Measurements from ENCODE around the gene BCAS1.

DNA sequence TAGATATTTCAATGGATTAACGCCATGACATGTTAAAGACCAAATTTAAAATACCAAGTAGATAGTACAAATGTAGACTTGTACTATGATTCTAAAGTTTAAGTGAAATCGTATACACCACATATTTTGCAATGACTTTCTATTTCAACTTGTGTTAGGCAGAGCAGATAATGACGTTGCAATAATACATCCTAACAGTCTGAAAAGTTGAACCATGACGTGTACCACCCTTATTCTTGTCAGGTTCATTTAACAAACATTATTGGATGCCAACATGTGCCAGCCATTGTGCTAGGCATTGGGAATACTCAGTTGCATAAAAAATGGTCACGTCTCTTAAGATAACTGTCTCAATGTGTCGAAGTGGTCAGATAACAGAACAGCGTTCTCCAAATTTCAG is 50.0 kb downstream of the BCAS1 start:
- TF ChIP-seq, protein P1, sequence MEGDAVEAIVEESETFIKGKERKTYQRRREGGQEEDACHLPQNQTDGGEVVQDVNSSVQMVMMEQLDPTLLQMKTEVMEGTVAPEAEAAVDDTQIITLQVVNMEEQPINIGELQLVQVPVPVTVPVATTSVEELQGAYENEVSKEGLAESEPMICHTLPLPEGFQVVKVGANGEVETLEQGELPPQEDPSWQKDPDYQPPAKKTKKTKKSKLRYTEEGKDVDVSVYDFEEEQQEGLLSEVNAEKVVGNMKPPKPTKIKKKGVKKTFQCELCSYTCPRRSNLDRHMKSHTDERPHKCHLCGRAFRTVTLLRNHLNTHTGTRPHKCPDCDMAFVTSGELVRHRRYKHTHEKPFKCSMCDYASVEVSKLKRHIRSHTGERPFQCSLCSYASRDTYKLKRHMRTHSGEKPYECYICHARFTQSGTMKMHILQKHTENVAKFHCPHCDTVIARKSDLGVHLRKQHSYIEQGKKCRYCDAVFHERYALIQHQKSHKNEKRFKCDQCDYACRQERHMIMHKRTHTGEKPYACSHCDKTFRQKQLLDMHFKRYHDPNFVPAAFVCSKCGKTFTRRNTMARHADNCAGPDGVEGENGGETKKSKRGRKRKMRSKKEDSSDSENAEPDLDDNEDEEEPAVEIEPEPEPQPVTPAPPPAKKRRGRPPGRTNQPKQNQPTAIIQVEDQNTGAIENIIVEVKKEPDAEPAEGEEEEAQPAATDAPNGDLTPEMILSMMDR (IDR thresholded peaks at IDR 0.05; ENCODE audit: insufficient read depth, low read length): no peak
- no peak for TF ChIP-seq POLR2AphosphoS5 (IDR thresholded peaks at IDR 0.05; ENCODE audit: low read depth)
- no peak for TF ChIP-seq GABPA (IDR thresholded peaks at IDR 0.05; ENCODE audit: low read depth)
- TF ChIP-seq, protein P2, sequence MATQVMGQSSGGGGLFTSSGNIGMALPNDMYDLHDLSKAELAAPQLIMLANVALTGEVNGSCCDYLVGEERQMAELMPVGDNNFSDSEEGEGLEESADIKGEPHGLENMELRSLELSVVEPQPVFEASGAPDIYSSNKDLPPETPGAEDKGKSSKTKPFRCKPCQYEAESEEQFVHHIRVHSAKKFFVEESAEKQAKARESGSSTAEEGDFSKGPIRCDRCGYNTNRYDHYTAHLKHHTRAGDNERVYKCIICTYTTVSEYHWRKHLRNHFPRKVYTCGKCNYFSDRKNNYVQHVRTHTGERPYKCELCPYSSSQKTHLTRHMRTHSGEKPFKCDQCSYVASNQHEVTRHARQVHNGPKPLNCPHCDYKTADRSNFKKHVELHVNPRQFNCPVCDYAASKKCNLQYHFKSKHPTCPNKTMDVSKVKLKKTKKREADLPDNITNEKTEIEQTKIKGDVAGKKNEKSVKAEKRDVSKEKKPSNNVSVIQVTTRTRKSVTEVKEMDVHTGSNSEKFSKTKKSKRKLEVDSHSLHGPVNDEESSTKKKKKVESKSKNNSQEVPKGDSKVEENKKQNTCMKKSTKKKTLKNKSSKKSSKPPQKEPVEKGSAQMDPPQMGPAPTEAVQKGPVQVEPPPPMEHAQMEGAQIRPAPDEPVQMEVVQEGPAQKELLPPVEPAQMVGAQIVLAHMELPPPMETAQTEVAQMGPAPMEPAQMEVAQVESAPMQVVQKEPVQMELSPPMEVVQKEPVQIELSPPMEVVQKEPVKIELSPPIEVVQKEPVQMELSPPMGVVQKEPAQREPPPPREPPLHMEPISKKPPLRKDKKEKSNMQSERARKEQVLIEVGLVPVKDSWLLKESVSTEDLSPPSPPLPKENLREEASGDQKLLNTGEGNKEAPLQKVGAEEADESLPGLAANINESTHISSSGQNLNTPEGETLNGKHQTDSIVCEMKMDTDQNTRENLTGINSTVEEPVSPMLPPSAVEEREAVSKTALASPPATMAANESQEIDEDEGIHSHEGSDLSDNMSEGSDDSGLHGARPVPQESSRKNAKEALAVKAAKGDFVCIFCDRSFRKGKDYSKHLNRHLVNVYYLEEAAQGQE (IDR thresholded peaks at IDR 0.05; ENCODE audit: insufficient replicate concordance, low read depth): no peak
